Measurements from ENCODE around the gene MED4.
A peak's percentile ranks its signal among the peaks of the same experiment; 100 is the strongest.

The MED4 gene

DNA sequence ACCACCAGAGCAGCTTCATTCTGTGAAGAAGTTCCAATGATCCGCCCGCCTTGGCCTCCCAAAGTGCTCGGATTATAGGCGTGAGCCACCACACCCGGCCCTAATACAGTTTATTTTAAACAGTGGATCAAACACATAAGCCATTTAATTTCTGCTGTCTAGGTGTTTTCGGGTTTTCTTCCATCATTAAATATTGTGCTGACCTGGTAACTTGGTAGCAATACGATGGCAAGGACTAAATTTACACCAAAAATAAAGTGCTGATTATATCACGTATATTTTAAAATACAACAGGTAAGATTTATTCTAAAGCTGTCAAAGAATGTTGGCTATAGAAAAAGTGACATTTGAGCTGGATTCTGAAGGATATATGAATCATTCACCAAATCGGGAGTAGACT lies 1.3 kb downstream of the MED4 start:
- Mint-ChIP-seq H3K36me3 (ENCODE audit: low read depth) (peaks cover 3% of the 10 kb centered on the region), H3K27ac (no peak overlapping the region), H3K4me3 (peak overlapping the region; percentile 96), H3K27me3 (ENCODE audit: low read depth, poor library complexity) (no peaks in the 10 kb centered on the region), H3K4me1 (peaks cover 31% of the 10 kb centered on the region), H3K9me3 (peaks cover 6% of the 10 kb centered on the region)
- DNase-seq: no peak
- TF ChIP-seq, protein P1, sequence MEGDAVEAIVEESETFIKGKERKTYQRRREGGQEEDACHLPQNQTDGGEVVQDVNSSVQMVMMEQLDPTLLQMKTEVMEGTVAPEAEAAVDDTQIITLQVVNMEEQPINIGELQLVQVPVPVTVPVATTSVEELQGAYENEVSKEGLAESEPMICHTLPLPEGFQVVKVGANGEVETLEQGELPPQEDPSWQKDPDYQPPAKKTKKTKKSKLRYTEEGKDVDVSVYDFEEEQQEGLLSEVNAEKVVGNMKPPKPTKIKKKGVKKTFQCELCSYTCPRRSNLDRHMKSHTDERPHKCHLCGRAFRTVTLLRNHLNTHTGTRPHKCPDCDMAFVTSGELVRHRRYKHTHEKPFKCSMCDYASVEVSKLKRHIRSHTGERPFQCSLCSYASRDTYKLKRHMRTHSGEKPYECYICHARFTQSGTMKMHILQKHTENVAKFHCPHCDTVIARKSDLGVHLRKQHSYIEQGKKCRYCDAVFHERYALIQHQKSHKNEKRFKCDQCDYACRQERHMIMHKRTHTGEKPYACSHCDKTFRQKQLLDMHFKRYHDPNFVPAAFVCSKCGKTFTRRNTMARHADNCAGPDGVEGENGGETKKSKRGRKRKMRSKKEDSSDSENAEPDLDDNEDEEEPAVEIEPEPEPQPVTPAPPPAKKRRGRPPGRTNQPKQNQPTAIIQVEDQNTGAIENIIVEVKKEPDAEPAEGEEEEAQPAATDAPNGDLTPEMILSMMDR (IDR thresholded peaks at IDR 0.05): no peak

DNA sequence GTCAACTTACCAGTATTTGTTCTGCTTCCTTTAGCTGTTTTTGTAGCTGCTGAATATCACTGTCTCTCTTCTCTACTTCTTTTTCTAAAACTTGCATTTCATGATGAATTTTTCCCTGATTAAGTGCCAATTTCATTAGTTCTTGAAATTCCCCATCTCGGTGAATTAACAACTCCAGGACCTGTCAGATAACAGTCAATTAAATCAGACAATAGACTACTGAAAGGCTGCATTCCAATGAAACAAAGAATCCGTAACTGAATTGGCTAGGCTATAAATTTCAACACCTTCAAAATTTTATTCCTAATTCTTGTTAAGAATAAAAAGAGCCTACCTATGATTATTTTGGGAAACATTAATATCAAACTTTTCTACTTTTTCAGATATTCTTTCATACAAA lies 8.6 kb downstream of the MED4 start:
- H3K4me1 Mint-ChIP-seq: no peaks in the 10 kb centered on the region
- peaks cover 33% of the 10 kb centered on the region for H3K36me3 Mint-ChIP-seq (ENCODE audit: low read depth)
- no peak overlapping the region for H3K4me3 Mint-ChIP-seq
- no peak overlapping the region for H3K27ac Mint-ChIP-seq
- TF ChIP-seq, protein P1 (IDR thresholded peaks at IDR 0.05): no peak
- no peak for DNase-seq
- H3K27me3 Mint-ChIP-seq (ENCODE audit: low read depth, poor library complexity): no peaks in the 10 kb centered on the region
- no peaks in the 10 kb centered on the region for H3K9me3 Mint-ChIP-seq

DNA sequence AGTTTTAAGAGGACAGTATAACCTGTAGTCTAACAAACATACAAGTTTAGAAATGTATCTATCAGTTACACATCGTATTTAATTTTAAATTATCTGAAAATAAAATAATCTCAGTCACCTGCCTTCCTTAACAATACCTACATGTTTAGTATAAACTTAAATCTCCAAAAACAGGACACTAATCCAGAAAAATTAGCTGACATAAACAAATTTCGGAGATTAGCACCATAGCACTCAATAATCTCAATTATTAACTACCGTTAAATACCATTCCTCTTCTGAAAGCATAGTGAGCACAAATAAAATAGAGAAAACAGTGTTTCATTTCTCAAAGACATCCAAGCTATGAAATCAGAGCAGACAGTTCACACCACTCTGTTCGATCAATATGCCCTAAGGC lies 13.2 kb downstream of the MED4 start:
- no peak for DNase-seq
- Mint-ChIP-seq H3K4me1 (no peaks in the 10 kb centered on the region), H3K27me3 (ENCODE audit: low read depth, poor library complexity) (no peaks in the 10 kb centered on the region), H3K36me3 (ENCODE audit: low read depth) (peaks cover 75% of the 10 kb centered on the region), H3K9me3 (no peaks in the 10 kb centered on the region), H3K4me3 (no peak overlapping the region), H3K27ac (no peak overlapping the region)
- TF ChIP-seq, protein P1 (IDR thresholded peaks at IDR 0.05): no peak

DNA sequence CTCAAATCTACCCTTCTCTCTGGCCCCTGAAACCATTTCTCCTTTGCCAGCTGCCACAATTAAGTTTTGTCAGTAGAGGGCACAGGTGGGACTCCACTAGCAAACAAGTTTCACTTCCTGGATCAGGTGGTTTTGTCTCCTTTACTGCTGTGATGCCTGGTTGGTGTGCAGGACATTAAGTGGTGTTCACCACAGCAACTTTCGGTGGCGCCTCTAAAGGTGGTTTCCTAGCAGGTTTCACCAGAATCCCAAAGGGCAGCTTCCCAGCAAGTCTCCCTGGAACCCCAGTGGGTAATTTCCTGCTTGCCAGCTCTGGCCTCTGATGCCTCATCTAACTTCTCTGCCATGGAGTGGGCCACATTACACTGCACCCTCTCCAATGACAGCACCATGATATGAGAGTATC lies 16.6 kb downstream of the MED4 start:
- no peak overlapping the region for H3K4me3 Mint-ChIP-seq
- no peaks in the 10 kb centered on the region for H3K27me3 Mint-ChIP-seq (ENCODE audit: low read depth, poor library complexity)
- peaks cover 23% of the 10 kb centered on the region for H3K9me3 Mint-ChIP-seq
- DNase-seq: no peak
- TF ChIP-seq, protein P1 (IDR thresholded peaks at IDR 0.05): no peak
- H3K4me1 Mint-ChIP-seq: no peaks in the 10 kb centered on the region
- peaks cover 92% of the 10 kb centered on the region for H3K36me3 Mint-ChIP-seq (ENCODE audit: low read depth)
- no peak overlapping the region for H3K27ac Mint-ChIP-seq

DNA sequence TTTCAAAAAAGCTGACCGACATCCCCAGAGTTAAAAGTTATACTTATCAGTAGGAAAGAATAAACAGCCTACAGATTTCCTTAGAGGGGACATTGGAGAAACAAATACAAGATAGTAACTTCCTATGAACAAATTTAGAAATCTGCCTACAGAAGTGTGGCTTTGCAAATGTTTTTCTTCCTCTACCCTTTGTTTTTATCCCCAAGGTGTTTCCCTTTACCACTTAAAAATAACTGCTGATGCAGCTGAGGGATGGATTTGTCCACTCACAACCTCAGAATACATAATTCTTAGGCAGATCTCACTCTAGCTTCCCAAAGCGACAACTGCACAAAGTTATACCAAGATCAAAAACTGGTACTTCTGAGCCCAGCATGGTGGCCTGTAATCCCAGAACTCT lies 20.9 kb downstream of the MED4 start:
- peaks cover 66% of the 10 kb centered on the region for H3K9me3 Mint-ChIP-seq
- no peak overlapping the region for H3K27ac Mint-ChIP-seq
- TF ChIP-seq, protein P1 (IDR thresholded peaks at IDR 0.05): no peak
- no peak for DNase-seq
- no peak overlapping the region for H3K4me3 Mint-ChIP-seq
- peaks cover 5% of the 10 kb centered on the region for H3K27me3 Mint-ChIP-seq (ENCODE audit: low read depth, poor library complexity)
- peaks cover 99% of the 10 kb centered on the region for H3K36me3 Mint-ChIP-seq (ENCODE audit: low read depth)
- H3K4me1 Mint-ChIP-seq: no peaks in the 10 kb centered on the region

DNA sequence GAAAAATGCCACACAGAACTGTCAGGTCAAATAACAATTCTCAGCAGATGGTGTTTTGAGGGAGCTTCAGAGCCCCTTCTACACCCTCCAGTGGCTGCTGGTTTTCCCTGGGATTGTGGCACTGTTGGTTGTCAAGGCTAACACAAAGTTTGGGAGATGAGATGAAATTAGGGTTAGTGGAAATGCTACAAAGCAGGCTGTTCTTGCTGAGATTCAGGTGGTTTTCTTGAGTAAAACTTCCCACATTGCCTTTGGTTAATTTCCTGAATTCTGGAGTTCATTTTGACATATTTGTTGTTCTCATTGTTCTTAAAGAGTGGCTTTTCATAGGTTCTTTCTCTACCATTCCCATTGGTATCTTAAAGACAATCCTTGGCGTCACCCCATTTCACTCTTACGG lies 22.1 kb downstream of the MED4 start:
- Mint-ChIP-seq H3K4me1 (no peaks in the 10 kb centered on the region), H3K27ac (no peak overlapping the region), H3K9me3 (peaks cover 78% of the 10 kb centered on the region), H3K27me3 (ENCODE audit: low read depth, poor library complexity) (peaks cover 5% of the 10 kb centered on the region), H3K4me3 (no peak overlapping the region), H3K36me3 (ENCODE audit: low read depth) (peaks cover 99% of the 10 kb centered on the region)
- DNase-seq: no peak
- TF ChIP-seq, protein P1 (IDR thresholded peaks at IDR 0.05): no peak

All from nephron progenitor cell (in vitro differentiated cells).